GM19452 (cell line): ENCODE data around the gene JAK1.
"Not testable (repeated sequence)": the region's sequence is repeated elsewhere in the genome, so short reads cannot be mapped to it uniquely, and the experiment has no call there.

Experiments used
- ATAC-seq: cut with Tn5 transposase; IDR thresholded peaks from one replicate; pipeline ENCODE4 v1.9.1; 2021; ENCODE audit not compliant: unreplicated experiment

Gene JAK1

GRCh38 chr1:64966158-64966971 is at the start of gene JAK1:
Gene JAK1 (minus strand): TSS chr1:64966549. CDS start chr1:64886264, 80,285 bp downstream.
- peak; percentile 80 for ATAC-seq

GRCh38 chr1:65014321-65014720 is 48.0 kb upstream of the JAK1 start:
- no peak for ATAC-seq

DNA sequence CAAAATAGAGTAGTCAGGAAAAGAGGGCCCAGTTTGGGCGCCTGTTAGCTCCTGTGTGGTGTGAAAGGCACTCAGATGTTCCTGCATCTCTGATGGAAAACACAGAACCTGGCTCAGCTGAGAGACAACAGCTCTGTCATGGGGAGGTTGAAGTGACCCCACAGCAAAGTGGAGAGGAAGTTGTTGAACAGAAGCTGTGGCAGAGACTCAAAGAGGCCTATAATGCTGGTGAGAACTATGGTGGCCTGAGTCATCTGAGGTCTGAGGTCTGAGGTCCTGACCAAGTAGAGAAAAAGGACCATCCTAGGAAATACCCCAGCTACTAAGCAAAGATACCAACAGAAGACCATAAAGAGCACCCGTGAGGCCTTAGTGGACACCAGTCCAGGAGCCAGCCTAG is 45.6 kb upstream of the JAK1 start:
- no peak for ATAC-seq

GRCh38 chr1:65009724-65010420 is 43.5 kb upstream of the JAK1 start:
- no peak for ATAC-seq

DNA sequence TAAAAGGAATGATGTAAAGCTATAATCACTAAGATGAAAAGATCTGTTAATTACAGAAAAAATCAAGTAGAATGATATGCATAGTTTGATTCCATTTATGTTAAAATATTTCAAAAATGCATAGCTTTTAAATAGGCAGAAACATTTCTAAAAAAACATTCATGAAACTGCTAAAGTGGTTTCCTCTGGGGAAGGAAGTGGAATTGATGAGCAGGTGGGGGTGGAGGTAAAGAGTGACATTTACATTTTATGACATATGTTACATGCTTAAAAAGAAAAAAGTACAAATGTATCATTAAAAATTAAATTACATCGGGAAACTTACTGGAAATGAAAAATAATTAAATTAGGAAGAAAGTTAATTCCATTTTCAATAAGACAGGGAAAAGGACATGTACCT is 42.8 kb upstream of the JAK1 start:
- no peak for ATAC-seq

GRCh38 chr1:65006806-65007205 is 40.5 kb upstream of the JAK1 start:
- no peak for ATAC-seq

DNA sequence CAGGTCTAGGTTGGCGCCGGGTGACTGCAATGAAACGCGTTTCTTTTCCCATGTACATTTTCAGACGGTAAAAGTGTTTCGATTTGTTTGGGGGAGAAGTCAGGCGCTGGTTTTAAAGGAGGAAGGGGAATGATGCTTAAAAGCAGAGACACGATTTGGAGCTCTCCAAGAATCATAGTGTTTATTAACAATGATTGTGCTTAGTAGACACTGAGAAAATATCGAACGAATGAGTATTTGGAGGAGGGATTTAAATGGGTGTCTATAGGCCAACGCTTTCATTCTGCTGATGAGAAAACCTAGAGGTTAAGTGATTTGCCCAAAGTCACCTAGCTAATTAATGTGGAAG is 36.9 kb upstream of the JAK1 start:
- ATAC-seq, result no peak

- ATAC-seq, result peak; percentile 87
These were observed 36.4 kb upstream of the JAK1 start for GRCh38 chr1:65002508-65003315.

DNA sequence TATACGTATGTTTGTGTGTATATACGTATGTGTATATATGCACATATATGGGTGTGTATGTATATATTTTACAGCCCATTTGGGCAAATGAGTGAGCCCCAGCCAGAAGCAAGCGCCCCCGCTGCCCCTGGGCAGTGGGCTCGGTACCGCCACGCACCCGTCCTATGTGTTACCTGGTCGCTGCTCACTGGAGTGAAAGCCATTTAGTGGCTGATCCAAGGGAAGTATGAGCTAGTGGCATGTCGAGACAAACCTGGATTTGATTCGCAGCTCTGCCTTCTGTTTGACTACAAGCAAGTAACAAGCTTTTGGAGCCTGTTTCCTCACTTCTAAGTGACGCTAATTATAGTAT is 35.8 kb upstream of the JAK1 start:
- peak; percentile 8 for ATAC-seq

DNA sequence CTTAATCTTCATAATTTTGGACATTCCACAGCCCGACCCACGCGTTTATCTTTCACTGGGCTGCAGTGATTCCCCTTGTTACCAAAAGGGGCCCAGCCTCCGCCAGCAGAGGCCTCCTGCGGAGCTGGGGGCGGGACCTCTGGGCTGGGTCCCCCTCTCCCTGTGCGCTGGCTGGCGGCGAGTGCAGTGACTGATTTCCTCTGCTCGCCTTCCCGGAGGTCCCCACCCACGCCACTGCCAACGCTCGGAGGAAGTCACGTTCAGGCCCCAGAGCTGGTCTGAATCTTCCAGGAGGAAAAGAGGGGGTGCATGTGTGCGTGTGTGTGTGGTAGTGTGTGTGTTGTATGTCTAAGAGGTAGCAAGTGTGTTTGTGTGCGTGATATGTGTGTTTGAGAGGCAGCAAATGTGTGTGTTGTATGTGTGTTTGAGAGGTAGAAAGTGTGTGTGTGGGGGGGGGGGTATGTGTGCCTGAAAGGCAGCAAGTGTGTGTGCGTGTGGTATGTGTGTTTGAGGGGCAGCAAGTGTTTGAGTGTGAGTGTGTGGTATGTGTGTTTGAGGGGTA is 35.0 kb upstream of the JAK1 start:
- ATAC-seq, result no peak

DNA sequence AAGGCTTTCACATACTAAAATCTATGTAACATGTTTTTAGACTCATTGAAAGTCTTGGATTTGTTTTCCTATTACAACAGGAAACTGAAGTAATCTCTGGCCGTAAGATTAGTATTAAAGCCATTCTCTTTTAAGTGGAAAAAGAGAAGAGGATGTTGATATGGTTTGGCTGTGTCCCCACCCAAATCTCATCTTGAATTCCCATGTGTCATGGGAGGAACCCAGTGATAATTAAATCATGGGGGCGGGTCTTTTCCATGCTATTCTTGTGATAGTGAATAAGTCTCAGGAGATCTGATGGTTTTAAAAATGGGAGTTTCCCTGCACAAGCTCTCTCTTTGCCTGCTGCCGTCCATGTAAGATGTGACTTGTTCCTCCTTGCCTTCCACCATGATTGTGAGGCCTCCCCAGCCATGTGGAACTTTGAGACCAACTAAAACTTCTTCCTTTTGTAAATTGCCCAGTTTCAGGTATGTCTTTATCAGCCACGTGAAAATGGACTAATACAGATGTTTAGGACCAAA is 32.1 kb upstream of the JAK1 start:
- not testable (repeated sequence) for ATAC-seq

DNA sequence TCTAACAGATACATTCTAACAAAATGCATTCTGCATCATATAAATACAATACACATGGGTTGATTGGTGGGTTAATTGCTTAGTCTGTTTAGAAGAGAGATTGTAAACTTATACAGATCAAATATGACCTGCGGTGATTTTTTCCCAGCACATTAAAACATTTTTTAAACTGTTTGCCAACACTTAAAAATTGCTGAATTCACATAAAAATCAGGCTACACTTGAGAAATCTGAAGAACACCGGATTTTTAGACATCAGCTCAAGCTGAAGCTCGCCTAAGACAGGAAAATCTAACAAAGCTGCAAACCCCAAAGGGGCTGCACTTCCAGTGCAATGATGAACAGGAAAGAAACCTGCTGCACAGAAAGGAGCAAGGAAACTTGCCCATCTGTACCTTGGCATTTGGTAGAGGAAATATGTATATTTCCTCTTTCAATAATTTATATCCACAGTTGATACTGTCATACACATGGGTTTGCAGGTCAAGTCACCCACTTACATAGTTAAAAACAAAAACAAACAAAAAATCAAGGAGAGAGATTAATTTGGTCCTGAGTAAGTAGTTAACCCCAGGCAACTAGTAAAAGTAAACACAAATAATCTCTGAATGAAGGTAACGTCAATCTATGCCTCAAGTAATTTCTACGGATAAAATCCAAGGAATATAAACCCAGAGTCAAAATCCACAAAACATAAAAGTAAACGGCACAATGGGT is 30.4 kb upstream of the JAK1 start:
- no peak for ATAC-seq

DNA sequence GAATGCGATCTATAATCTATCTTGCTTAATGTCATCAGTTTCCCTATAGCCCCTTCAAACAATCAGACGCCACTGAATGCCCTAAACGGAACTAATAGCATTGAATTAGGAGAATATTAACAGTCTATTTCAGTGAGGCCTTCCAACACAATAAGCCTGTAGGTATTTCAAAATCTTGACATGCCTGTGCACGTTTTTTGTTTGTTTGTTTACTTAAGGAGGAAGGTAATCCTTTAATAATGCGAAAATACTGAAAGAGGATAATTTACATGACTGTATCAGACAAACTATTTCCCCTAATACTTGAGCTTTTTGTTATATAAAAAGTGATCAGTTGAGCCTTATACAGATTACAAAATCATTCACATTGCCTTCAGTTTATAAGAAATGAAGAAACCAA is 29.0 kb upstream of the JAK1 start:
- no peak for ATAC-seq

DNA sequence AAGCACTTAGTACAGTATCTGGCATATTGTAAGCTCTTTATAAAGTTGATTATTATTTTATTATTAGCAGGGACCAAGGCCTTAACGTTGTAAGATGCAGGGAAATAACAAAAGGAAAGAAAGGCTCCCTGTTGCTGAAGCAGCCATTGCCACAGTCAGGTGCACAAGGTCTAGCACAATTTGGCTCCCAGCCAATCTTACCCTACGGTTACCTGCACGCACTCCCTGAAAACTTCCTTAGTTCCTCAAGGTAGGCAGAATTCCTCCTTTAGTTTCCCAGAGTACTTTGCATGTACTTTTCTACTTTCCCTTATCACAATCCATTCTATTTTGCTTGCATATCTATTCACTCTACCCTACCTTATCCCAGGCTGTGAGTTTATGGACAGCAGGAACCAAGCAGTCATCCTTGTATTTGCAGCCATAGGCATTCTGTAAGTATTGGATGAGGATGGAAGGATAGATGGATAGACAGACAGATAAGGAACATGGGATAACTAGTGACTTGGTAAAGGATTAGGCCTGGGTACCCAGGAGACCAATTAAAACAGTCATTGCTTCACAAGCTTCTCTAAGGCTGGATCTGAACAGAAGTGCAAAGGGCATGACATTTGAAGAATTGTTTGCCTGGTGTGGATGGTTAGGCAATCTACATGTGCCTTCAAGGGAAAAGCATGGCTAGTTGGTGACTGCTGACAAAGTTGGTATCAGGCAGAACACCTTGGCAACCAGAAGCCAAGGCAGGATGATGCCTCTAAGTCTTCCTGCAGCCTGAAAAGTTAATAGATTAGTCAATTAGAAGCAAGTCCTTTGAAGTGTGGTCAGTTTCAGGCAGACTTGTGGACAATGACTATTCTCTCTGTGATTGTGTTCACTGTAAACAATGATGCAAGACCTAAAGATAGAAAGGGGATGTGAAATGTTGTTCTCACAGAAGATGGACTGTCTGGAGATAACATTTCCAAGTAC is 20.8 kb upstream of the JAK1 start:
- ATAC-seq, result peak; percentile 96

GRCh38 chr1:64984737-64985136 is 18.4 kb upstream of the JAK1 start:
- no peak for ATAC-seq

DNA sequence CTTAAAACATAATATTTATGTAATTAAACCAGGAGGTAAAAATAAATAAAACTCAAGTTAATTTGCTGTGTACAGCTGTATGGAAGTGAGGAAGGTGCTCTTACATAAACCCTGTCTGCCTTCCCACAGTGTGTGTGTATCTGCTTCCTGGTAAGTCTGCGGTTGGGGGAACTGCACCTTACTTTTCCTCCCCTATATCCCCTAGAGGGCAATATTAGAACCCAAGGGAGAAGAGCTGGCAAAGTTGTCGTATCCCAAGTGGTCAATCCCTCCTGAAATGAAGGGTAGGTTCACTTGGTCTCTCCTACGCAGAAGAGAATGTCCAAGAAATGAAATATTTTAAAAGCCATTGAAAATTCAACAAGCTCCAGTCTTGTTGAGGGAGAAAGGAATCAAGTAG is 17.8 kb upstream of the JAK1 start:
- ATAC-seq, result no peak

GRCh38 chr1:64983110-64983509 is 16.8 kb upstream of the JAK1 start:
- ATAC-seq, result no peak

DNA sequence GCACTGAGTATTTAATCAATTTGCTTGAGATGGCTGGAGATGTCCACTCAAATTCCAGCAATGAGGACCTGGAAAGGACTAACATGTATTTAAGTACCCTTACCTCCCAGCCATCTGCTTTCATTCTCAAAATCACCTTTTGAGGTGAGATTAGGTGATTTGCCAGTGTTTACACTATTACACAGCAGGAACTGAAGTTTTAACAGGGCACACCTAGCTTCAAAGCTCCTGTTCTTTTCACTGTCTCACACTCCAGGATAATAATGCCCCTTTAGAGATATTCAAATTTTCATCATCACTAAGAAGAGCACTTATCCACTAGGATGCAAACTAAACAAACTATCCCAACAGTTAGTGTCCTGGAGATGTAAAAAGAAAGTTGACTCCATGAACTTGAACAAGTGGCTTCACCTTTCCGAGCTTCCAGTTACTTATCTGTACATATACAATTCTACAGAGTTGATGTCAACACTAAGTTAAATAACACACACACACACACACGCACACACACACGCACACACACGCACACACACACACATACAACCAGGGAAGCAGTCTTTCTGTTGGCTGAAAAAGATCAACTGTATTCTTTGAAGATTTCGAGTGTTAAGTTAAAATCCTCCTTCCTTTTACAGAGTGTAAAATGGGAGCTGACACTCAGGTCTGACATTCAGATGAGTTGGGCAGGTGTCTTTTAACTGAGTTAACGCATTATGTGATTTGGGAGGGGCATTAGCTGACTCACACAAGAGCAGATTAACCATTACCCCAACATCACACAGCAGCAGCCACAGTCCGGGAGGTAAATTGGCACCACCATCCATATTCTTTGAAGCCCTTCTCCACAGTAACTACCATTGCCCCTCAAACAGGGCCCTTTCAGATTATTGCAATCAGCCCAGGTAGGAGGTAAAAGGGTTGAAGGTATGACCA is 15.5 kb upstream of the JAK1 start:
- no peak for ATAC-seq
